PFSK-1 (cell line): ENCODE results near the gene GET4.

ENCODE experiments used
- FOXP2 ChIP-seq: optimal IDR thresholded peaks from 2 replicates; pipeline ENCODE3; 2011; ENCODE audit warnings: borderline replicate concordance, control low read depth, inconsistent platforms; ENCODE audit not compliant: insufficient read depth; ENCODE audit errors: extremely low read length, extremely low read depth
- POLR2AphosphoS5 ChIP-seq: IDR thresholded peaks from 2 replicates; pipeline ENCODE4 v1.6.1; 2012; ENCODE audit warnings: low read depth, mild to moderate bottlenecking, control low read depth, low read length, moderate library complexity
- REST ChIP-seq, 2 experiments: IDR thresholded peaks; 2 replicates each; pipeline versions ENCODE4 v1.6.1 to v1.8.0; 2011 to 2012; ENCODE audit warnings: low read depth in 2 of 2, low read length in 2 of 2, control low read depth in 1 of 2, inconsistent platforms in 1 of 2, mild to moderate bottlenecking in 1 of 2, moderate library complexity in 1 of 2; ENCODE audit not compliant: insufficient read depth in 1 of 2
- SIN3A ChIP-seq: IDR thresholded peaks from 2 replicates; pipeline ENCODE4 v1.6.1; 2012; ENCODE audit warnings: mild to moderate bottlenecking, low read length, moderate library complexity, borderline replicate concordance; ENCODE audit not compliant: insufficient read depth
- TAF1 ChIP-seq: IDR thresholded peaks from 2 replicates; pipeline ENCODE4 v1.6.1; 2012; ENCODE audit warnings: low read length, control low read depth, borderline replicate concordance; ENCODE audit not compliant: insufficient read depth

GET4 gene

GRCh38 chr7:879093-879492, 2.7 kb downstream of the GET4 start:
- no peak for TF ChIP-seq FOXP2
- TF ChIP-seq REST (IDR thresholded peaks at IDR 0.05; ENCODE audit: insufficient read depth in 1 of 2, low read depth in 2 of 2, low read length in 2 of 2) = no peak
- no peak for TF ChIP-seq POLR2AphosphoS5
- TF ChIP-seq TAF1 = no peak
- no peak for TF ChIP-seq SIN3A

- TF ChIP-seq POLR2AphosphoS5 (no peak), TAF1 (no peak), SIN3A (no peak), REST (IDR thresholded peaks at IDR 0.05; ENCODE audit: insufficient read depth in 1 of 2, low read depth in 2 of 2, low read length in 2 of 2) (no peak), FOXP2 (no peak)
Measured at GRCh38 chr7:879706-880105, 3.4 kb downstream of the GET4 start.

GRCh38 chr7:880450-880849, 4.1 kb downstream of the GET4 start:
- TF ChIP-seq FOXP2 (no peak), POLR2AphosphoS5 (no peak), SIN3A (no peak), TAF1 (no peak), REST (IDR thresholded peaks at IDR 0.05; ENCODE audit: insufficient read depth in 1 of 2, low read depth in 2 of 2, low read length in 2 of 2) (no peak)

- TF ChIP-seq FOXP2 (no peak), SIN3A (no peak), TAF1 (no peak), POLR2AphosphoS5 (no peak), REST (IDR thresholded peaks at IDR 0.05; ENCODE audit: insufficient read depth in 1 of 2, low read depth in 2 of 2, low read length in 2 of 2) (no peak)
Measured at GRCh38 chr7:881441-882234, 5.3 kb downstream of the GET4 start.
